HepG2 (cell line): Measurements from ENCODE around the gene IGFLR1. TPM values are rescaled to one million over a fixed set of nuclear protein-coding genes. Genes with fewer than 3 reads are reported as not detected.
A peak's percentile ranks its signal among the peaks of the same experiment; 100 is the strongest.

Experiments
- BHLHE40 ChIP-seq: IDR thresholded peaks from 2 replicates; pipeline ENCODE4 v1.6.1; 2011; ENCODE audit warnings: low read length, improper control_type of control experiment
- CBX1 ChIP-seq: IDR thresholded peaks from one replicate; pipeline ENCODE4 v1.6.1; 2016; ENCODE audit warnings: antibody characterized with exemption, low read depth
- DMAP1 ChIP-seq: IDR thresholded peaks from 2 replicates; pipeline ENCODE4 v1.6.1; 2016
- GMEB1 ChIP-seq: sonication (generic); formaldehyde crosslinking; IDR thresholded peaks from 2 replicates; pipeline ENCODE4 v1.5.1; 2020; ENCODE audit warnings: missing genetic modification reagents, mild to moderate bottlenecking, borderline replicate concordance
- HCFC1 ChIP-seq: fragments of 150-350 bp; IDR thresholded peaks from 2 replicates; pipeline ENCODE4 v1.6.1; 2014; ENCODE audit warnings: low read depth, low read length
- HNRNPK ChIP-seq: fragments of 200-400 bp; formaldehyde crosslinking; IDR thresholded peaks from 2 replicates; pipeline ENCODE4 v1.6.1; 2018; ENCODE audit warnings: low read length, low read depth, moderate library complexity, mild to moderate bottlenecking; ENCODE audit not compliant: poor library complexity, severe bottlenecking
- RARG ChIP-seq: sonication (generic); formaldehyde crosslinking; IDR thresholded peaks from 2 replicates; pipeline ENCODE4 v1.4.0; 2020; ENCODE audit warnings: low read depth, mild to moderate bottlenecking, missing genetic modification reagents
- SMARCE1 ChIP-seq: fragments of 450-650 bp; IDR thresholded peaks from 2 replicates; pipeline ENCODE4 v1.6.1; 2017; ENCODE audit warnings: borderline replicate concordance
- SNRNP70 ChIP-seq: fragments of 200-400 bp; formaldehyde crosslinking; IDR thresholded peaks from 2 replicates; pipeline ENCODE4 v1.6.1; 2017; ENCODE audit warnings: mild to moderate bottlenecking, low read depth, low read length, moderate library complexity
- SRSF9 ChIP-seq: fragments of 200-400 bp; formaldehyde crosslinking; IDR thresholded peaks from 2 replicates; pipeline ENCODE4 v1.6.1; 2018; ENCODE audit warnings: borderline replicate concordance, mild to moderate bottlenecking, low read depth, low read length; ENCODE audit not compliant: insufficient read depth, poor library complexity, severe bottlenecking
- TAF1 ChIP-seq: sonication (generic); formaldehyde crosslinking; IDR thresholded peaks from 2 replicates; pipeline ENCODE4 v1.4.0; 2020; ENCODE audit warnings: missing genetic modification reagents
- TCF7 ChIP-seq: sonication (generic); IDR thresholded peaks from 2 replicates; pipeline ENCODE4 v1.6.1; 2016; ENCODE audit warnings: antibody characterized with exemption, low read depth
- ZBTB1 ChIP-seq: sonication (generic); formaldehyde crosslinking; IDR thresholded peaks from 2 replicates; pipeline ENCODE4 v1.4.0; 2020; ENCODE audit warnings: missing genetic modification reagents, borderline replicate concordance
- ZBTB26 ChIP-seq: IDR thresholded peaks from 2 replicates; pipeline ENCODE4 v1.6.1; 2016; ENCODE audit warnings: missing compliant biosample characterization, missing genetic modification reagents, borderline replicate concordance
- ZNF10 ChIP-seq: sonication (generic); formaldehyde crosslinking; IDR thresholded peaks from 2 replicates; pipeline ENCODE4 v1.4.0; 2020; ENCODE audit warnings: mild to moderate bottlenecking, low read depth, missing genetic modification reagents, borderline replicate concordance
- ZNF160 ChIP-seq: sonication (generic); formaldehyde crosslinking; IDR thresholded peaks from 2 replicates; pipeline ENCODE4 v1.8.0; 2022; ENCODE audit warnings: mild to moderate bottlenecking, inconsistent platforms, missing genetic modification reagents
- ZNF234 ChIP-seq: sonication (generic); formaldehyde crosslinking; conservative IDR thresholded peaks from 2 replicates; pipeline ENCODE4 v1.5.1; 2020; ENCODE audit warnings: mild to moderate bottlenecking, missing genetic modification reagents
- ZNF33B ChIP-seq: sonication (generic); formaldehyde crosslinking; IDR thresholded peaks from 2 replicates; pipeline ENCODE4 v1.5.1; 2020; ENCODE audit warnings: mild to moderate bottlenecking, missing genetic modification reagents
- ZNF546 ChIP-seq: sonication (generic); formaldehyde crosslinking; conservative IDR thresholded peaks from 2 replicates; pipeline ENCODE4 v1.8.1; 2023; ENCODE audit warnings: mild to moderate bottlenecking, missing genetic modification reagents
- ZNF549 ChIP-seq: sonication (generic); formaldehyde crosslinking; IDR thresholded peaks from 2 replicates; pipeline ENCODE4 v1.5.0; 2020; ENCODE audit warnings: missing genetic modification reagents
- ZNF772 ChIP-seq: sonication (generic); formaldehyde crosslinking; IDR thresholded peaks from 2 replicates; pipeline ENCODE4 v1.5.0; 2020; ENCODE audit warnings: mild to moderate bottlenecking, missing genetic modification reagents
- ZNF780A ChIP-seq: sonication (generic); formaldehyde crosslinking; IDR thresholded peaks from 2 replicates; pipeline ENCODE4 v1.8.0; 2022; ENCODE audit warnings: mild to moderate bottlenecking, missing genetic modification reagents, moderate library complexity
- ZSCAN21 ChIP-seq: sonication (generic); formaldehyde crosslinking; IDR thresholded peaks from 2 replicates; pipeline ENCODE4 v1.8.0; 2022; ENCODE audit warnings: mild to moderate bottlenecking, missing genetic modification reagents, moderate library complexity, borderline replicate concordance
- polyA plus RNA-seq, 8 experiments: library from polyadenylated mRNA; depleted of rRNA in 3 of 8; stranded (reverse) in 7 of 8; unstranded in 1 of 8; fragments of >200 nt; fragmentation: Illumina TruSeq in 4 of 8; extraction: Trizol in 4 of 8; gene quantifications; 2 replicates each; pipeline versions ENCODE4 v1.2.1 to v1.2.3, GENCODE V29; 2011 to 2016; ENCODE audit warnings: low read depth in 4 of 8, missing spikeins in 1 of 8, mixed read lengths in 1 of 8; ENCODE audit not compliant: insufficient read depth in 1 of 8
- total RNA-seq, 5 experiments: library from RNA; depleted of rRNA; stranded (reverse); fragments of >200 nt; fragmentation: Illumina TruSeq; extraction: Trizol; gene quantifications; 2 replicates each; pipeline ENCODE4 v1.2.3, GENCODE V29; 2016; ENCODE audit warnings: low read depth in 1 of 5
- TF ChIP-seq, protein P1 (sequence below): sonication (generic); formaldehyde crosslinking; IDR thresholded peaks from 2 replicates; pipeline ENCODE4 v1.5.0; 2020; ENCODE audit warnings: missing genetic modification reagents
- TF ChIP-seq, protein P2 (sequence below): sonication (generic); formaldehyde crosslinking; IDR thresholded peaks from 2 replicates; pipeline ENCODE4 v1.4.0; 2020; ENCODE audit warnings: missing genetic modification reagents

IGFLR1 gene
- total and polyA plus RNA-seq, 2 of the 13 experiments (the other 11 are each of a cell fraction or from before 2014, with no cell fraction given): 5.4 to 8.9 TPM

DNA sequence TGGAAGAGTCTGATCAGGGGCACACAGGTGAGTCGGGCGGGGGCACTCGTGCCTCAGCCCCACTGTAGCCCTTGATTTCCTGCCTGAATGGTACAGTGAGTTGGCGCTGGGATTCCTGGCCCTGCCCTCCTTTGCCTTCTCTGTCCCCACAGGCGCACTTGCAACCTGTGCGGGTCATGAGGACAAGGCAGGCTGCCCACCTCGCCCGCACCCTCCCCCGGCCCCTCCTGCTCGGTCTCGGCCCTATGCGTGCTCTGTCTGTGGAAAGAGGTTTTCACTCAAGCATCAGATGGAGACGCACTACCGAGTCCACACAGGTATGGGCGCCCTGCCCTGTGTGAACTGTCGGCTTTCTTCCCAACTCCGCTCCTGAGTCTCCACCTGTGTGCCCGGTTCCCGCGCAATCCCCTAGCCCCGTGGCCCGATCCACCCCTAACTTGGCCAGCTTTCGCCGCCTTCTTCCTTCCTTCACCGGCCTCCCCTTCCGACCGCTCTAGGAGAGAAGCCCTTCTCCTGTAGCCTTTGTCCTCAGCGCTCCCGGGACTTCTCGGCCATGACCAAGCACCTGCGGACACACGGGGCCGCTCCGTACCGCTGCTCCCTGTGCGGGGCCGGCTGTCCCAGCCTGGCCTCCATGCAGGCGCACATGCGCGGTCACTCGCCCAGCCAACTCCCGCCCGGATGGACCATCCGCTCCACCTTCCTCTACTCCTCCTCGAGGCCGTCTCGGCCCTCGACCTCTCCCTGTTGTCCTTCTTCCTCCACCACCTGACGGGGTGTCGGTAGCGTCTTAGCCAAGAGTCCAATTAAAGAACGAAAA, 26.1 kb downstream of the IGFLR1 start (continued):
- TF ChIP-seq, protein P1, sequence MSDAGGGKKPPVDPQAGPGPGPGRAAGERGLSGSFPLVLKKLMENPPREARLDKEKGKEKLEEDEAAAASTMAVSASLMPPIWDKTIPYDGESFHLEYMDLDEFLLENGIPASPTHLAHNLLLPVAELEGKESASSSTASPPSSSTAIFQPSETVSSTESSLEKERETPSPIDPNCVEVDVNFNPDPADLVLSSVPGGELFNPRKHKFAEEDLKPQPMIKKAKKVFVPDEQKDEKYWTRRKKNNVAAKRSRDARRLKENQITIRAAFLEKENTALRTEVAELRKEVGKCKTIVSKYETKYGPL (CRISPR knock-in tag): no peak
- TF ChIP-seq RARG (CRISPR knock-in tag) (no peak), ZNF772 (CRISPR knock-in tag) (0 out of 2 replicates have a peak, but pooled peaks have one; percentile 30), ZNF234 (CRISPR knock-in tag) (0 out of 2 replicates have a peak, but pooled peaks have one; percentile 39), ZBTB1 (CRISPR knock-in tag) (no peak), TAF1 (peak; percentile 47; the same call in 1 of the 2 replicates), ZSCAN21 (CRISPR knock-in tag) (no peak; the same call in 1 of the 2 replicates), ZNF160 (CRISPR knock-in tag) (no peak), ZBTB26 (CRISPR knock-in tag) (0 out of 2 replicates have a peak, but pooled peaks have one; percentile 11), SRSF9 (no peak), SNRNP70 (no peak), HCFC1 (no peak), DMAP1 (CRISPR knock-in tag) (peak; percentile 84), TCF7 (no peak), GMEB1 (no peak), ZNF780A (0 out of 2 replicates have a peak, but pooled peaks have one; percentile 83), CBX1 (no peak), SMARCE1 (no peak), ZNF10 (CRISPR knock-in tag) (no peak), HNRNPK (no peak), ZNF33B (CRISPR knock-in tag) (no peak), ZNF549 (CRISPR knock-in tag) (no peak), BHLHE40 (no peak), ZNF546 (CRISPR knock-in tag) (peak; percentile 94)
- TF ChIP-seq, protein P2, sequence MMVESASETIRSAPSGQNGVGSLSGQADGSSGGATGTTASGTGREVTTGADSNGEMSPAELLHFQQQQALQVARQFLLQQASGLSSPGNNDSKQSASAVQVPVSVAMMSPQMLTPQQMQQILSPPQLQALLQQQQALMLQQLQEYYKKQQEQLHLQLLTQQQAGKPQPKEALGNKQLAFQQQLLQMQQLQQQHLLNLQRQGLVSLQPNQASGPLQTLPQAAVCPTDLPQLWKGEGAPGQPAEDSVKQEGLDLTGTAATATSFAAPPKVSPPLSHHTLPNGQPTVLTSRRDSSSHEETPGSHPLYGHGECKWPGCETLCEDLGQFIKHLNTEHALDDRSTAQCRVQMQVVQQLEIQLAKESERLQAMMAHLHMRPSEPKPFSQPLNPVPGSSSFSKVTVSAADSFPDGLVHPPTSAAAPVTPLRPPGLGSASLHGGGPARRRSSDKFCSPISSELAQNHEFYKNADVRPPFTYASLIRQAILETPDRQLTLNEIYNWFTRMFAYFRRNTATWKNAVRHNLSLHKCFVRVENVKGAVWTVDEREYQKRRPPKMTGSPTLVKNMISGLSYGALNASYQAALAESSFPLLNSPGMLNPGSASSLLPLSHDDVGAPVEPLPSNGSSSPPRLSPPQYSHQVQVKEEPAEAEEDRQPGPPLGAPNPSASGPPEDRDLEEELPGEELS: no peak
